HEK293 (cell line): ENCODE results near the gene NISCH.

Source experiments
- GFI1B ChIP-seq: fragments of 450-650 bp; formaldehyde crosslinking; IDR thresholded peaks from 2 replicates; pipeline ENCODE4 v1.5.1; 2016; ENCODE audit warnings: missing biosample characterization, missing genetic modification characterization
- KLF7 ChIP-seq: fragments of 450-650 bp; formaldehyde crosslinking; IDR thresholded peaks from 2 replicates; pipeline ENCODE4 v1.5.1; 2016; ENCODE audit warnings: missing biosample characterization, missing genetic modification characterization, borderline replicate concordance
- KLF9 ChIP-seq: fragments of 450-650 bp; formaldehyde crosslinking; IDR thresholded peaks from 2 replicates; pipeline ENCODE4 v1.5.1; 2016; ENCODE audit warnings: missing biosample characterization, missing genetic modification characterization, low read depth
- MZF1 ChIP-seq: fragments of 450-650 bp; formaldehyde crosslinking; IDR thresholded peaks from 2 replicates; pipeline ENCODE4 v1.5.1; 2017; ENCODE audit warnings: missing biosample characterization, missing genetic modification characterization, borderline replicate concordance
- PRDM1 ChIP-seq: fragments of 450-650 bp; formaldehyde crosslinking; IDR thresholded peaks from 2 replicates; pipeline ENCODE4; 2016; ENCODE audit warnings: missing biosample characterization, missing genetic modification characterization
- PRDM6 ChIP-seq: fragments of 450-650 bp; formaldehyde crosslinking; IDR thresholded peaks from 2 replicates; pipeline ENCODE4 v1.5.1; 2017; ENCODE audit warnings: missing biosample characterization, missing genetic modification characterization
- RBAK ChIP-seq: fragments of 450-650 bp; formaldehyde crosslinking; IDR thresholded peaks from 2 replicates; pipeline ENCODE4 v1.5.1; 2016; ENCODE audit warnings: missing biosample characterization, missing genetic modification characterization
- SCRT1 ChIP-seq: fragments of 450-650 bp; formaldehyde crosslinking; IDR thresholded peaks from 2 replicates; pipeline ENCODE4 v1.5.1; 2016; ENCODE audit warnings: missing biosample characterization, missing genetic modification characterization, borderline replicate concordance
- SP2 ChIP-seq: fragments of 450-650 bp; formaldehyde crosslinking; IDR thresholded peaks from 2 replicates; pipeline ENCODE4 v1.5.1; 2016; ENCODE audit warnings: missing biosample characterization, missing genetic modification characterization
- ZBTB20 ChIP-seq: fragments of 450-650 bp; formaldehyde crosslinking; IDR thresholded peaks from 2 replicates; pipeline ENCODE4 v1.5.1; 2016; ENCODE audit warnings: missing biosample characterization, missing genetic modification characterization
- ZNF114 ChIP-seq: fragments of 450-650 bp; formaldehyde crosslinking; IDR thresholded peaks from 2 replicates; pipeline ENCODE4 v1.5.0; 2017; ENCODE audit warnings: missing biosample characterization, missing genetic modification characterization
- ZNF132 ChIP-seq: fragments of 450-650 bp; formaldehyde crosslinking; IDR thresholded peaks from 2 replicates; pipeline ENCODE4 v1.5.1; 2017; ENCODE audit warnings: missing biosample characterization, missing genetic modification characterization, borderline replicate concordance
- ZNF133 ChIP-seq: fragments of 450-650 bp; formaldehyde crosslinking; IDR thresholded peaks from 2 replicates; pipeline ENCODE4 v1.5.1; 2016; ENCODE audit warnings: missing biosample characterization, missing genetic modification characterization
- ZNF157 ChIP-seq: fragments of 450-650 bp; formaldehyde crosslinking; IDR thresholded peaks from 2 replicates; pipeline ENCODE4 v1.5.1; 2016; ENCODE audit warnings: missing biosample characterization, missing genetic modification characterization
- ZNF184 ChIP-seq: fragments of 450-650 bp; IDR thresholded peaks from 2 replicates; pipeline ENCODE4 v1.5.1; 2018; ENCODE audit warnings: missing biosample characterization, mild to moderate bottlenecking, missing genetic modification characterization
- ZNF2 ChIP-seq: fragments of 450-650 bp; formaldehyde crosslinking; IDR thresholded peaks from 2 replicates; pipeline ENCODE4 v1.5.1; 2016; ENCODE audit warnings: missing biosample characterization, missing genetic modification characterization
- ZNF221 ChIP-seq: fragments of 450-650 bp; formaldehyde crosslinking; IDR thresholded peaks from 2 replicates; pipeline ENCODE4 v1.5.1; 2017; ENCODE audit warnings: missing biosample characterization, missing genetic modification characterization, borderline replicate concordance
- ZNF274 ChIP-seq, 2 experiments: fragments of 200-500 bp in 1 of 2; fragments of 450-650 bp in 1 of 2; sonication (Bioruptor generic) in 1 of 2; formaldehyde crosslinking in 1 of 2; IDR thresholded peaks; 2 replicates each; pipeline versions ENCODE4 v1.5.1 to v1.6.1; 2014 to 2016; ENCODE audit warnings: borderline replicate concordance in 1 of 2, inconsistent platforms in 1 of 2, low read length in 1 of 2, missing biosample characterization in 1 of 2, missing genetic modification characterization in 1 of 2
- ZNF394 ChIP-seq: fragments of 450-650 bp; formaldehyde crosslinking; IDR thresholded peaks from 2 replicates; pipeline ENCODE4 v1.5.1; 2016; ENCODE audit warnings: missing biosample characterization, missing genetic modification characterization, mild to moderate bottlenecking, moderate library complexity, borderline replicate concordance
- ZNF398 ChIP-seq: fragments of 450-650 bp; formaldehyde crosslinking; IDR thresholded peaks from 2 replicates; pipeline ENCODE4 v1.5.1; 2017; ENCODE audit warnings: missing biosample characterization, missing genetic modification characterization
- ZNF48 ChIP-seq: fragments of 450-650 bp; formaldehyde crosslinking; IDR thresholded peaks from 2 replicates; pipeline ENCODE4 v1.5.1; 2016; ENCODE audit warnings: missing biosample characterization, missing genetic modification characterization
- ZNF549 ChIP-seq: fragments of 450-650 bp; IDR thresholded peaks from 2 replicates; pipeline ENCODE4 v1.5.1; 2018; ENCODE audit warnings: missing biosample characterization, missing genetic modification characterization, mild to moderate bottlenecking, inconsistent platforms, moderate library complexity
- ZNF558 ChIP-seq: fragments of 450-650 bp; formaldehyde crosslinking; IDR thresholded peaks from 2 replicates; pipeline ENCODE4 v1.5.1; 2016; ENCODE audit warnings: missing biosample characterization, missing genetic modification characterization
- ZNF571 ChIP-seq: fragments of 450-650 bp; formaldehyde crosslinking; IDR thresholded peaks from 2 replicates; pipeline ENCODE4 v1.5.0; 2017; ENCODE audit warnings: missing biosample characterization, missing genetic modification characterization
- ZNF610 ChIP-seq: fragments of 450-650 bp; formaldehyde crosslinking; IDR thresholded peaks from 2 replicates; pipeline ENCODE4 v1.5.1; 2016; ENCODE audit warnings: missing biosample characterization, missing genetic modification characterization, borderline replicate concordance
- ZNF658 ChIP-seq: fragments of 450-650 bp; formaldehyde crosslinking; IDR thresholded peaks from 2 replicates; pipeline ENCODE4; 2016; ENCODE audit warnings: missing biosample characterization, missing genetic modification characterization
- ZNF660 ChIP-seq: fragments of 450-650 bp; IDR thresholded peaks from 2 replicates; pipeline ENCODE4 v1.5.1; 2018; ENCODE audit warnings: missing biosample characterization, mild to moderate bottlenecking, missing genetic modification characterization
- ZNF701 ChIP-seq: fragments of 450-650 bp; formaldehyde crosslinking; IDR thresholded peaks from 2 replicates; pipeline ENCODE4 v1.5.1; 2016; ENCODE audit warnings: missing biosample characterization, missing genetic modification characterization
- TF ChIP-seq, protein P1 (sequence below): sonication (generic); formaldehyde crosslinking; IDR thresholded peaks from 2 replicates; pipeline ENCODE4 v1.8.1; 2022; ENCODE audit warnings: mild to moderate bottlenecking, moderate library complexity, missing genetic modification reagents
- TF ChIP-seq, protein P2 (sequence below): fragments of 450-650 bp; formaldehyde crosslinking; IDR thresholded peaks from 2 replicates; pipeline ENCODE4 v1.5.1; 2016; ENCODE audit warnings: missing biosample characterization, missing genetic modification characterization
- TF ChIP-seq, protein P3 (sequence below): fragments of 450-650 bp; IDR thresholded peaks from 2 replicates; pipeline ENCODE4 v1.5.1; 2018; ENCODE audit warnings: missing biosample characterization, mild to moderate bottlenecking, missing genetic modification characterization
- TF ChIP-seq, protein P4 (sequence below): fragments of 450-650 bp; formaldehyde crosslinking; IDR thresholded peaks from 2 replicates; pipeline ENCODE4 v1.5.1; 2016; ENCODE audit warnings: missing biosample characterization, missing genetic modification characterization

The NISCH gene

DNA sequence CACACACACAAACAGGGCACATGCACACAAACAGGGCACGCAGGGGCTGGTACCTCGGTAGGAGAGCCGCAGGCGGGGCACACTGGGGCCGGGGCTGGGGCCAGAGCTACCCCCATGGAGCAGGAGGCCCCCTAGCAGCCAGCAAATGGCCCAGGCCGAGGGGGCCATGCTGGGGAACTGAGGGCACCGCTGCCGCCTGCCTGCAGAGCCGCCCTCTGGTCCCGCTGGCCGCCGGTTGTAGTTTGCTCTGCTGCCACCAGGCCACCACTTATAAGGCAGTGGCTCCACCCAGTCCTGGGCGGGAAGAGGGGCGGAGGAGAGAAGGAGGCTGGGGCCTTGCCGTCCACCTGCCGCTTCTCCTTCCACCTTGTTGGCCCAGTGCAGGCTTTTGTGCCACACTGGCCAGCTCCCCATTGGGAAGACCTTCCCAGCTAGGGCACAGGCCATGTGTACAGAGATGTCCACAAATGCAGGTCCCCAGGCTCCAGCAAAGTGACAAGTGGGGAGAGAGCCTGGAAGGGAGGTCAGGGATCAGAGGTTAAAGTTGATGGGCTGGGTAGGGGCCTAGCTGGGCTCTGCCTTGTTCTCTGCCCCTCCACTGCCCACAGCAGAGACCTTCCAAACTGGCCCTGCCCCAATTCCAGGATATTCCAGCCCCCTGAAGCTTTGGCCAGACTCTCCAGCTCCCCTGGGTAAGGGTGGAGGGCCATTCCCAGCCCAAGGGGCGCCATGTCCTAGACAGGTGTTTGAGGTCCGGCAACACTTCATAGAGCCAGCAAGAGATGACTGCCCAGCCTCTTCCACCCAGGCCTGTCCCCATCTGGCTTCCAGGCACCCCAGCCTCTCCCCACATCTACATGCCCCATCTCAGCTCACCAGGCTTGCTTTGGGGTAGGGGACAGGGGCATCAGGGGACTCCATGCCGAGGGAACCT is 10.3 kb upstream of the NISCH start, which contains the start of gene SEMA3G (continued):
- TF ChIP-seq GFI1B (no peak), ZNF2 (tag by site-specific recombination) (no peak), SCRT1 (peak; percentile 45; the same call in 1 of the 2 replicates), PRDM6 (tag by site-specific recombination) (no peak), ZNF398 (tag by site-specific recombination) (no peak), ZNF157 (tag by site-specific recombination) (no peak), ZNF610 (tag by site-specific recombination) (no peak), ZNF549 (tag by site-specific recombination) (no peak), ZNF184 (tag by site-specific recombination) (no peak), ZNF133 (tag by site-specific recombination) (peak; percentile 47; the same call in 1 of the 2 replicates), ZNF658 (tag by site-specific recombination) (no peak), RBAK (tag by site-specific recombination) (no peak), ZNF701 (tag by site-specific recombination) (no peak), KLF7 (no peak), ZNF274 (IDR thresholded peaks at IDR 0.05; ENCODE audit: low read length) (no peak), ZNF274 (tag by site-specific recombination; IDR thresholded peaks at IDR 0.05; ENCODE audit: borderline replicate concordance) (no peak), ZNF660 (tag by site-specific recombination) (no peak), SP2 (tag by site-specific recombination) (peak; percentile 50), ZNF221 (tag by site-specific recombination) (no peak), PRDM1 (no peak), ZNF394 (no peak), ZNF571 (tag by site-specific recombination) (no peak), ZNF48 (tag by site-specific recombination) (no peak), ZNF132 (tag by site-specific recombination) (no peak), KLF9 (tag by site-specific recombination) (no peak), ZBTB20 (tag by site-specific recombination) (no peak; the same call in 1 of the 2 replicates), ZNF558 (tag by site-specific recombination) (no peak), MZF1 (tag by site-specific recombination) (no peak), ZNF114 (no peak)
- TF ChIP-seq, protein P1, sequence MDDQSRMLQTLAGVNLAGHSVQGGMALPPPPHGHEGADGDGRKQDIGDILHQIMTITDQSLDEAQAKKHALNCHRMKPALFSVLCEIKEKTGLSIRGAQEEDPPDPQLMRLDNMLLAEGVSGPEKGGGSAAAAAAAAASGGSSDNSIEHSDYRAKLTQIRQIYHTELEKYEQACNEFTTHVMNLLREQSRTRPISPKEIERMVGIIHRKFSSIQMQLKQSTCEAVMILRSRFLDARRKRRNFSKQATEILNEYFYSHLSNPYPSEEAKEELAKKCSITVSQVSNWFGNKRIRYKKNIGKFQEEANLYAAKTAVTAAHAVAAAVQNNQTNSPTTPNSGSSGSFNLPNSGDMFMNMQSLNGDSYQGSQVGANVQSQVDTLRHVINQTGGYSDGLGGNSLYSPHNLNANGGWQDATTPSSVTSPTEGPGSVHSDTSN (CRISPR knock-in tag), result no peak
- TF ChIP-seq, protein P2, sequence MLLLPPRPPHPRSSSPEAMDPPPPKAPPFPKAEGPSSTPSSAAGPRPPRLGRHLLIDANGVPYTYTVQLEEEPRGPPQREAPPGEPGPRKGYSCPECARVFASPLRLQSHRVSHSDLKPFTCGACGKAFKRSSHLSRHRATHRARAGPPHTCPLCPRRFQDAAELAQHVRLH (tag by site-specific recombination), result no peak
- TF ChIP-seq, protein P3, sequence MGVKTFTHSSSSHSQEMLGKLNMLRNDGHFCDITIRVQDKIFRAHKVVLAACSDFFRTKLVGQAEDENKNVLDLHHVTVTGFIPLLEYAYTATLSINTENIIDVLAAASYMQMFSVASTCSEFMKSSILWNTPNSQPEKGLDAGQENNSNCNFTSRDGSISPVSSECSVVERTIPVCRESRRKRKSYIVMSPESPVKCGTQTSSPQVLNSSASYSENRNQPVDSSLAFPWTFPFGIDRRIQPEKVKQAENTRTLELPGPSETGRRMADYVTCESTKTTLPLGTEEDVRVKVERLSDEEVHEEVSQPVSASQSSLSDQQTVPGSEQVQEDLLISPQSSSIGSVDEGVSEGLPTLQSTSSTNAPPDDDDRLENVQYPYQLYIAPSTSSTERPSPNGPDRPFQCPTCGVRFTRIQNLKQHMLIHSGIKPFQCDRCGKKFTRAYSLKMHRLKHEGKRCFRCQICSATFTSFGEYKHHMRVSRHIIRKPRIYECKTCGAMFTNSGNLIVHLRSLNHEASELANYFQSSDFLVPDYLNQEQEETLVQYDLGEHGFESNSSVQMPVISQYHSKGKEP, result no peak
- TF ChIP-seq, protein P4, sequence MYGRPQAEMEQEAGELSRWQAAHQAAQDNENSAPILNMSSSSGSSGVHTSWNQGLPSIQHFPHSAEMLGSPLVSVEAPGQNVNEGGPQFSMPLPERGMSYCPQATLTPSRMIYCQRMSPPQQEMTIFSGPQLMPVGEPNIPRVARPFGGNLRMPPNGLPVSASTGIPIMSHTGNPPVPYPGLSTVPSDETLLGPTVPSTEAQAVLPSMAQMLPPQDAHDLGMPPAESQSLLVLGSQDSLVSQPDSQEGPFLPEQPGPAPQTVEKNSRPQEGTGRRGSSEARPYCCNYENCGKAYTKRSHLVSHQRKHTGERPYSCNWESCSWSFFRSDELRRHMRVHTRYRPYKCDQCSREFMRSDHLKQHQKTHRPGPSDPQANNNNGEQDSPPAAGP, result no peak
